ENCODE measurements around the gene TEC.

GRCh38 chr4:48093991-48094416, 175.6 kb downstream of the TEC start:
- TF ChIP-seq CEBPB (tag; IDR thresholded peaks at IDR 0.05) (no peak), ATF4 (CRISPR knock-in tag; IDR thresholded peaks at IDR 0.05) (no peak), SMC3 (conservative IDR thresholded peaks at IDR 0.05; ENCODE audit: insufficient read depth, low read depth, low read length) (no peak)

Data from K562 (cell line).